Stimulated activated CD4-positive, alpha-beta T cell treated with anti-CD3 and anti-CD28 coated beads, TNF-alpha, amount 100 ng/mL, for 1 hour (primary cell): ENCODE data around the gene FITM2.

Experiments
- DNase-seq, 3 donors: peaks; one replicate each; pipeline ENCODE4 v3.0.0-alpha.2; 2020; ENCODE audit warnings: low read depth in 3 of 3, low spot score in 1 of 3

FITM2 gene

GRCh38 chr20:44282192-44282591 lies 28.8 kb downstream of the FITM2 start:
- DNase-seq, result no peak

- no peak for DNase-seq
Observed at GRCh38 chr20:44280387-44280786, 30.6 kb downstream of the FITM2 start.

GRCh38 chr20:44279228-44279627 lies 31.8 kb downstream of the FITM2 start:
- DNase-seq, result no peak

- no peak for DNase-seq
Observed at GRCh38 chr20:44274303-44275017, 36.5 kb downstream of the FITM2 start.

- no peak for DNase-seq
Observed at GRCh38 chr20:44273231-44274215, 37.5 kb downstream of the FITM2 start.

- no peak for DNase-seq
Observed at GRCh38 chr20:44271915-44272663, 38.9 kb downstream of the FITM2 start.

GRCh38 chr20:44268802-44269201 lies 42.2 kb downstream of the FITM2 start:
- DNase-seq, result no peak

- DNase-seq, result no peak
Observed at GRCh38 chr20:44264287-44264686, 46.7 kb downstream of the FITM2 start.

- DNase-seq, result no peak
Observed at GRCh38 chr20:44258226-44258890, 52.6 kb downstream of the FITM2 start.

GRCh38 chr20:44256961-44257360 lies 54.0 kb downstream of the FITM2 start:
- no peak for DNase-seq

- DNase-seq, result no peak
Observed at GRCh38 chr20:44255942-44256341, 55.1 kb downstream of the FITM2 start.

- DNase-seq, result no peak
Observed at GRCh38 chr20:44254073-44254472, 56.9 kb downstream of the FITM2 start.

GRCh38 chr20:44253528-44253927 lies 57.5 kb downstream of the FITM2 start:
- DNase-seq, result no peak
